GM12878 (cell line): ENCODE data around the gene AGTPBP1. TPM values are rescaled to one million over a fixed set of nuclear protein-coding genes. Genes with fewer than 3 reads are reported as not detected.

ENCODE experiments used
- ATAC-seq: fragments of 200-7000 bp; cut with Tn5 transposase; 3 replicates; pipeline ENCODE4 v1.9.1; 2020; ENCODE audit warnings: mild to moderate bottlenecking, moderate library complexity
- BruUV-seq: library from RNA; stranded (reverse); fragments of 400-500 nt; replicated peaks from 2 replicates; lab custom pipeline; 2021; lab: Mats Ljungman, UMichigan
- CTCF ChIA-PET: fragments of 300-600 bp; sonication (Branson Sonifier 250); formaldehyde crosslinking; extraction: SDS; loops from one replicate; lab custom pipeline; 2021; ENCODE audit warnings: inconsistent platforms; lab: Yijun Ruan, JAX
- POLR2A ChIA-PET: fragments of 350-600 bp; formaldehyde crosslinking; extraction: SDS; loops from one replicate; lab custom pipeline; 2021; ENCODE audit warnings: inconsistent platforms; lab: Charles Lee
- RAD21 ChIA-PET: fragments of 300-600 bp; sonication (Branson Sonifier 250); formaldehyde crosslinking; loops from one replicate; lab custom pipeline; 2023; ENCODE audit warnings: antibody characterized with exemption; ENCODE audit not compliant: unreplicated experiment; lab: Charles Lee
- SMC1A ChIA-PET: fragments of 300-600 bp; sonication (Branson Sonifier 250); formaldehyde crosslinking; loops from one replicate; lab custom pipeline; 2023; ENCODE audit not compliant: unreplicated experiment, uncharacterized antibody; lab: Charles Lee
- DNase-seq: peaks from one replicate; pipeline ENCODE4 v3.0.0-alpha.2; 2011; ENCODE audit warnings: low read depth, low spot score
- FAIRE-seq: peaks from 3 replicates; lab custom pipeline; 2011; peaks lifted over from hg19 to GRCh38; lab: Jason Lieb, UNC
- H2AFZ ChIP-seq: 2 replicates; pipeline ENCODE4 v1.6.0; 2011; ENCODE audit warnings: low read depth, low read length, control low read depth; ENCODE audit not compliant: control insufficient read depth
- H3K27ac ChIP-seq: 2 replicates; pipeline ENCODE4 v1.5.1; 2011; ENCODE audit warnings: control low read depth; ENCODE audit not compliant: control insufficient read depth, insufficient read depth
- H3K27me3 ChIP-seq, 2 experiments: replicated peaks in 1 of 2; 2 replicates each; pipeline versions ENCODE4 v1.6.0 to v1.6.1; 2011; ENCODE audit warnings: low read length in 1 of 2; ENCODE audit not compliant: control insufficient read depth in 2 of 2, insufficient read depth in 2 of 2
- H3K36me3 ChIP-seq, 2 experiments: 2 replicates each; pipeline ENCODE4 v1.5.1; 2011; ENCODE audit warnings: low read length in 1 of 2; ENCODE audit not compliant: control insufficient read depth in 2 of 2, insufficient read depth in 2 of 2
- H3K4me1 ChIP-seq: 2 replicates; pipeline ENCODE4 v1.6.1; 2011; ENCODE audit warnings: mild to moderate bottlenecking, low read length, moderate library complexity, mixed read lengths; ENCODE audit not compliant: control insufficient read depth, insufficient read depth
- H3K4me2 ChIP-seq: 2 replicates; pipeline ENCODE4 v1.6.0; 2011; ENCODE audit warnings: control low read depth; ENCODE audit not compliant: control insufficient read depth, insufficient read depth
- H3K4me3 ChIP-seq: fragments of 200-600 bp; sonication (generic); 2 replicates; pipeline ENCODE4 v1.5.1; 2016
- H3K79me2 ChIP-seq: 2 replicates; pipeline ENCODE4 v1.6.0; 2011; ENCODE audit warnings: low read length; ENCODE audit not compliant: control insufficient read depth, insufficient read depth
- H3K9ac ChIP-seq: 2 replicates; pipeline ENCODE4 v1.8.0; 2011; ENCODE audit warnings: low read length, control low read depth, mixed read lengths; ENCODE audit not compliant: control insufficient read depth, insufficient read depth
- H3K9me3 ChIP-seq: replicated peaks from 3 replicates; pipeline ENCODE4 v1.5.1; 2011; ENCODE audit warnings: mild to moderate bottlenecking, low read length; ENCODE audit not compliant: control insufficient read depth, insufficient read depth
- H4K20me1 ChIP-seq: 2 replicates; pipeline ENCODE4 v1.6.0; 2011; ENCODE audit not compliant: control insufficient read depth, insufficient read depth
- ATF2 ChIP-seq: IDR thresholded peaks from 2 replicates; pipeline ENCODE4 v1.6.1; 2012; ENCODE audit warnings: low read length, inconsistent platforms
- ATF3 ChIP-seq: IDR thresholded peaks from 2 replicates; pipeline ENCODE4 v1.6.1; 2011; ENCODE audit warnings: low read depth, mild to moderate bottlenecking, low read length, moderate library complexity, borderline replicate concordance; ENCODE audit errors: extremely low read depth
- BCL3 ChIP-seq: IDR thresholded peaks from 2 replicates; pipeline ENCODE4 v1.6.1; 2011; ENCODE audit warnings: borderline replicate concordance, low read depth, mild to moderate bottlenecking, moderate library complexity, low read length; ENCODE audit not compliant: insufficient read depth, poor library complexity, severe bottlenecking
- BCLAF1 ChIP-seq: fragments of 450-650 bp; IDR thresholded peaks from 2 replicates; pipeline ENCODE4 v1.6.1; 2017; ENCODE audit warnings: antibody characterized with exemption, mild to moderate bottlenecking, moderate library complexity
- CHD2 ChIP-seq: IDR thresholded peaks from 2 replicates; pipeline ENCODE4 v1.6.1; 2011; ENCODE audit warnings: low read depth, low read length, improper control_type of control experiment, borderline replicate concordance
- ELK1 ChIP-seq: IDR thresholded peaks from 2 replicates; pipeline ENCODE4 v1.6.1; 2012; ENCODE audit warnings: low read depth, low read length, improper control_type of control experiment
- IRF3 ChIP-seq: fragments of 450-650 bp; IDR thresholded peaks from 2 replicates; pipeline ENCODE4 v1.6.1; 2014; ENCODE audit warnings: mild to moderate bottlenecking
- JUNB ChIP-seq: IDR thresholded peaks from 2 replicates; pipeline ENCODE4 v1.6.1; 2016; ENCODE audit warnings: antibody characterized with exemption, mild to moderate bottlenecking
- JUND ChIP-seq: IDR thresholded peaks from 2 replicates; pipeline ENCODE4 v1.6.1; 2012; ENCODE audit warnings: low read depth, mild to moderate bottlenecking, low read length, improper control_type of control experiment, moderate library complexity
- LARP7 ChIP-seq: fragments of 450-650 bp; IDR thresholded peaks from 2 replicates; pipeline ENCODE4 v1.6.1; 2017; ENCODE audit warnings: mild to moderate bottlenecking
- MTA3 ChIP-seq: IDR thresholded peaks from 2 replicates; pipeline ENCODE4 v1.6.1; 2012; ENCODE audit warnings: low read length, inconsistent platforms, borderline replicate concordance
- SIX5 ChIP-seq: IDR thresholded peaks from 2 replicates; pipeline ENCODE4 v1.6.1; 2011; ENCODE audit warnings: mild to moderate bottlenecking, low read depth, low read length, moderate library complexity; ENCODE audit not compliant: severe bottlenecking
- SRF ChIP-seq, 2 experiments: IDR thresholded peaks; 2 replicates each; pipeline ENCODE4 v1.6.1; 2011; ENCODE audit warnings: low read depth in 2 of 2, low read length in 2 of 2, mild to moderate bottlenecking in 1 of 2, moderate library complexity in 1 of 2
- ZSCAN29 ChIP-seq: fragments of 450-650 bp; IDR thresholded peaks from 2 replicates; pipeline ENCODE4 v1.6.1; 2017; ENCODE audit warnings: mild to moderate bottlenecking, moderate library complexity
- WGBS: methylation state at CpG from one replicate; pipeline ENCODE4 v1.1.6; 2016; ENCODE audit warnings: low lambda C conversion rate; ENCODE audit not compliant: insufficient replicate concordance, insufficient coverage; ENCODE audit errors: missing lambda C conversion rate; 5-methylcytosine and 5-hydroxymethylcytosine counted together
- in situ Hi-C: fragments of 300-500 bp; cut with MboI; formaldehyde crosslinking; loops from 9 replicates; pipeline ENCODE4 v1.14.3; 2018; ENCODE audit warnings: mixed read lengths
- intact Hi-C: fragments of 100-400 bp; cut with micrococcal nuclease; formaldehyde crosslinking; loops from one replicate; pipeline ENCODE4 v1.14.2; 2022; ENCODE audit not compliant: unreplicated experiment
- polyA plus RNA-seq, 11 experiments: library from polyadenylated mRNA; depleted of rRNA in 4 of 11; unstranded in 6 of 11; stranded (reverse) in 5 of 11; fragments of >200 nt; fragmentation: Nextera tagmentation in 4 of 11; fragmentation: Illumina TruSeq in 1 of 11; extraction: Ambion mirVana in 4 of 11; extraction: Trizol in 1 of 11; gene quantifications; 1 replicate in 1 of 11; 2 replicates in 10 of 11; pipeline versions ENCODE4 v1.2.1 to v1.2.3, GENCODE V29; 2011 to 2016; ENCODE audit warnings: inconsistent platforms in 2 of 11, missing spikeins in 2 of 11, low read depth in 1 of 11
- total RNA-seq, 4 experiments: library from RNA; depleted of rRNA in 3 of 4; stranded (reverse); fragments of >200 nt in 3 of 4; fragmentation: Illumina TruSeq in 1 of 4; extraction: Trizol in 1 of 4; gene quantifications; 2 replicates each; pipeline versions ENCODE4 v1.2.1 to v1.2.3, GENCODE V29; 2013 to 2021

Gene AGTPBP1
- total and polyA plus RNA-seq, 10 of the 15 experiments (the other 5 are each of a cell fraction or from before 2014, with no cell fraction given), result 6.1 to 35.2 (median 20.0) TPM

GRCh38 chr9:85639675-85640186 lies 102.0 kb downstream of the AGTPBP1 start (continued):
- no peak for TF ChIP-seq ATF3
- no peak for TF ChIP-seq JUNB
- no peak for TF ChIP-seq SIX5

- FAIRE-seq, result no peak
- CTCF ChIA-PET, result no interaction called here
- Histone ChIP-seq H3K36me3 (peaks cover 0 to 3% of the 10 kb centered on the region in 2 experiments; a peak in 1 of 4 replicates), H3K27ac (no peak overlapping the region), H2AFZ (no peak overlapping the region), H3K9me3 (no peaks in the 10 kb centered on the region), H4K20me1 (no peaks in the 10 kb centered on the region), H3K9ac (no peak overlapping the region), H3K4me2 (no peak overlapping the region), H3K27me3 (no peaks in the 10 kb centered on the region), H3K4me1 (no peaks in the 10 kb centered on the region), H3K4me3 (no peak overlapping the region), H3K79me2 (no peaks in the 10 kb centered on the region)
- POLR2A ChIA-PET, result no interaction called here
- intact Hi-C loops (no loop called here), in situ Hi-C loops (no loop called here)
- SMC1A ChIA-PET, result no interaction called here
- WGBS, result 97% methylated on average over 1 of the region's 1 CpG
- no peak for DNase-seq
- ATAC-seq, result no peak
- no TSS peak for BruUV-seq
- RAD21 ChIA-PET, result no interaction called here
- TF ChIP-seq IRF3 (no peak), MTA3 (no peak), JUND (no peak), SRF (IDR thresholded peaks at IDR 0.05; ENCODE audit: low read depth in 2 of 2, low read length in 2 of 2) (no peak), ELK1 (no peak), ZSCAN29 (no peak), CHD2 (no peak), BCL3 (no peak), BCLAF1 (no peak), ATF2 (no peak), LARP7 (no peak)
These were observed 109.9 kb downstream of the AGTPBP1 start for GRCh38 chr9:85631809-85632208.
